GM18520 (cell line): ENCODE data around the gene TWNK.
"Not testable (repeated sequence)": the region's sequence is repeated elsewhere in the genome, so short reads cannot be mapped to it uniquely, and the experiment has no call there.

ENCODE experiments used
- ATAC-seq: cut with Tn5 transposase; IDR thresholded peaks from one replicate; pipeline ENCODE4 v1.9.1; 2021; ENCODE audit not compliant: unreplicated experiment

TWNK gene

DNA sequence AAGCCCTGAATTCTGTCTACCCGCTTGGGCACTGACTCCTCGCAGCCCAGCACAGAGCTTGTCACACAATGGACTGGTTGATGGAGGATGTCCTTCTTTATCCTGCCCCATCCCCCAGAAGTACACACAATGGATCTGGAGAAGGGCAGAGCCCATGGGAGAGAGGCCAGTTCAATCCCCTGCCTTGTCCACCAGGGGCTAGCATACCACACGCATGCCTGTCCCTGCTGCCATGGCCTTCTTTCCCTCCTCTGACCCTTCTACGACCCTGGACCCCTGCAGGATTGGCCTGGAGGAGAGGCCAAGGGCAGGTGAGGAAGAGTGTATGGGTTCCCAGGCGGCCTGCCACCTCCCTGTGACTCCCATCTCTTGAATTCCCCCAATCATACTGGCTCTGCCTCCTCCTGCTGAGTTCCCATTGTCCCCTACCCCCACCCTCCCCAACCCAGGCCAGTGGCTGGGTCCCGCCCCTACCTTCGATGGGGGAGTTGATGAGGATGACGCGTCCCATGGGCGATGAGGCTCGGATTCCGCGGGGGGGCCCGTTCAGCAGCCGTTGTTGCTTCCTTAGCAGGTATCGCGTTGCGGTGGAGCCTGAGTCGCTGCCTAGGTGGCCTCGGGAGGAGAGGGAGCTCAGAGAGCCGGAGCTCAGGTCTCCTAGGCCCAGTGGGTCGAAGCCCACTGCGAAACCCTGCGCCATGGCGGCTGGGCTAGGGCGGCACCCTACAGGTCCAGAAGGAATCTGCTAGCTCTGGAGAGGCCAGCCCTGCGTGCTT, 42.4 kb downstream of the TWNK start:
- ATAC-seq, result no peak

DNA sequence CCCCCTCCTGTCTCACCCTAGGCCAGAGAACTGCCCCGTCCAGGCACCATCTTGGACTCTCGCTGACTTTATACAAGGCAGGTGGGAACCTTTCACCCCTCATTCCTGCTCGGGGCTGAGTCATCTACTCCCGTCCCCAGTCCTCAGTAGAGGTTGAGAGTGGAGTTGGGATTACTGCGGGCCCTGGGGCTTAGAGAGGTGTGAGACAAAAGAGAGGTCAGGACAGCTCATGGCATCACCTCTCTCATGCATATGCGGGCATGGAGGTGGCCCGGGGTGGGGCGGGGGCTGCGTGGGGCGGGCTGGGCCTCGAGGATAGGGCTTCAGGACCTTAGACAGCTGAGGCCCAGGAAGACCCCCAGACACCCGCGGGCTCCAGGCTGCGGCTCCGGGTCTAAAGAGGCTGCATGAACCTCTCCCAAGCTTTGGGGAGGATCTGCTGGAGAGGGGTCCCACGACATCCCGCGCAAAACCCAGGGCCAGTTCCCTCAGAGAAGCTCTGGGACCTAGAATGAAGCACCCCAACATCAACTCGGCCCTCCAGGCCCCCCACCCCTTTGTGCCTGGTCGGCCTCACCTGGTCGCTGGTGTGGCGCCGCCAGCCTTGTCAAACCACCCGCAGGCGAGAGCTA, 43.3 kb downstream of the TWNK start:
- ATAC-seq, result no peak

- peak; percentile 87 for ATAC-seq
Observed at GRCh38 chr10:101031128-101031795, 43.9 kb downstream of the TWNK start, which contains the start of the genes PDZD7 and SFXN3. TSS of gene PDZD7 (minus strand) at chr10:101031129. CDS start at chr10:101030219, 910 bp downstream. TSS of gene SFXN3 (plus strand) at chr10:101031234. CDS start at chr10:101034695, 3,461 bp downstream.

DNA sequence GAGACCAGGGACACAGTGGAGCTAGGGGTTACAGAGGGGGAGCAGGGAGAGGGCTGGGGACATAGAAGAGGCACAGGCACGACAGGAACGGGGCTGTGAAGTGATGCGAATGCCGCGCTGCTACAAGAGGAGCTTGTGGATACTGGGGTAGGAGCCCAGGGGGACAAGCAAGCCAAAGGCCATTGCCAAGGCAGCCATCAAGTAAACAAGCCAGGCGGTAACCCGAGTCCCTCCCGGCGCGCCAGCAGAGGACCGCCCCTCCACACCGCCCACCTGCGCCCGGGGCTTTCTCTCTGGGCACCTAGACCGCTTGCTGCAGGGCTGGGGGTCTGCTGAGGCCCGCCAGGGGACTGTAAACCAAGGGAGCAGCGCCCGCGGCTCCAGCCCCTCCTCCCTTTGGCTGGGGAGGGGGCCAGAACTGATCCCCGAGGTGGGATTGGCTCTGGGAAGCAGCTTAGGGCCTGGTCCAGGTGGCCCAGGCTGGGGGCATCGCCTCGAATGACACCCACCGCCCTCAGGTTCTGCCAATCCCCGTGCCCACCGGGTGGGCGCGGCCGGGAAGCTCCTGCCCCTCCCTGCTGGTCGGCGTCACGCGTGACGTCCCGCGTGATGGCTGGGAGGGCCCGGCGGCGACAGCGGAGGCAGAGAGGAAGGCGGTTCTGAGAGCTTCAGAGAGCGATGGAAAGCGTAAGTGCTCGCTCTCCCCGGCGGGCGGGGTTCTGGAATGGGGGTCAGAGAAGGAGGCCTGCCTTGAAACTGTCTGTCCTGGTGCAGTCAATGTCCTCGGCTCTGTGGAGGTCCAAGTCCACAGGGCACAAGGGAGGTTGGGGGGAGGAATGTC, 44.7 kb downstream of the TWNK start:
- no peak for ATAC-seq

DNA sequence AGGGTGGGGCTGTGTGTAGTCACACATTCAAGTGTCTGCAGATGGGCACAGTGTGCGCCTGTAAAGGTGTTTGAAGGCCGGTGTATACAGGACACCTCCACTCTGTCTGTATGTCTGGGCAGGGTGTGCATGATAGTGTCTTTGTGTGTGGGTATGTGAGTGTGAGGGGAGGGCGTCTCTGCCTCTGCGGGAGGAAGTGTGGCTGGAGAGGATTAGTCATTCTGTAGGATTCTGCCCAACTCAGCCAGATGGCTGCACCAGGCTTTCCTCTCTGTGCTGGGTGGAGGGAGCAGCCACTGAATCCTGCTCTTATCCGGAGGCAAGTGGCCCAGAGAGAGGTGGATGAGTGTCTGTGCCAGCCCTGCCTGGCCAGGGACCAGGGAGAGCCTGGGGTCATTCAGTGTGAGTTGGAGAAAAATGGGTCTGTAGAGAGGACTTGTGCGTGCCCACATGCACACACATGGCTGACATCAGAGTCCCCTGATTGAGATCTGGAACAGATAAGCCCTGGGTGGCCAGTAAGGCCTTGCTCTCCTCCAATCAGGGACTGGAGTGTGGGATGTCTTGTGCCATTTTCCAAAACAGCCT, 45.4 kb downstream of the TWNK start:
- no peak for ATAC-seq

GRCh38 chr10:101033276-101033675, 45.9 kb downstream of the TWNK start:
- no peak for ATAC-seq

DNA sequence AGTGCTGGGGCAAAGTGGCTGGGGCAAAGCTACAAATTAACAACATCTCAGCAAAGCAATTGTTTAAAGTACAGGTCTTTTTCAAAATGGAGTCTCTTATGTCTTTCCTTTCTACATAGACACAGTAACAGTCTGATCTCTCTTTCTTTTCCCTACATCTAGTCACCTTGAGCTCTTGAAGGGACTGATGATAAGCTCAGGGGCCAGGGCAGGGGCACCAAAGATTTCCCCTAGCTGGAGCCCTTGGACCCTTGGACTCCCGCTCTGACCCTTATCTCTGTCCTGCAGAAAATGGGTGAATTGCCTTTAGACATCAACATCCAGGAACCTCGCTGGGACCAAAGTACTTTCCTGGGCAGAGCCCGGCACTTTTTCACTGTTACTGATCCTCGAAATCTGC, 47.1 kb downstream of the TWNK start:
- ATAC-seq, result not testable (repeated sequence)

- no peak for ATAC-seq
Observed at GRCh38 chr10:101035314-101035713, 48.0 kb downstream of the TWNK start.

GRCh38 chr10:101035916-101036702, 48.8 kb downstream of the TWNK start:
- no peak for ATAC-seq

DNA sequence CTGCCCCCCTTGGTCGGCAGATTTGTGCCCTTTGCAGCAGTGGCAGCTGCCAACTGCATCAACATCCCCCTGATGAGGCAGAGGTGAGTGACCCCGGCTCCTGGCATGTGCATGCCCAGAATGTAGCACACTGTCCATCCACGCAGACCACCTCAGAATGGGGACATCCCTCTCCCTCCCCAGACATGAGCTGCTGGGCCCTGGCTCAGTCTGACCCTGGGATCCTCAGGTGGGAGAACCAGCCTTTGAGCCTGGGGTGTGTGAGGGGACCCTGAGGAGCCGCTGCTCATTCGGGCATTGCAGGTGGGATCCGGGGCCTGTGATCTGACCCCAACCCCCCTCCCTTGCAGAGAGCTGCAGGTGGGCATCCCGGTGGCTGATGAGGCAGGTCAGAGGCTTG, 49.4 kb downstream of the TWNK start:
- no peak for ATAC-seq

GRCh38 chr10:101038484-101038883, 51.1 kb downstream of the TWNK start:
- ATAC-seq, result no peak

GRCh38 chr10:101040061-101040460, 52.7 kb downstream of the TWNK start:
- ATAC-seq, result no peak

- no peak for ATAC-seq
Observed at GRCh38 chr10:101040851-101041250, 53.5 kb downstream of the TWNK start.

- peak; percentile 74 for ATAC-seq
Observed at GRCh38 chr10:101041252-101041761, 54.0 kb downstream of the TWNK start.

GRCh38 chr10:101042118-101042517, 54.8 kb downstream of the TWNK start:
- ATAC-seq, result no peak

- peak; percentile 82 for ATAC-seq
Observed at GRCh38 chr10:101042667-101043362, 55.5 kb downstream of the TWNK start.

GRCh38 chr10:101043363-101043707, 56.0 kb downstream of the TWNK start:
- ATAC-seq, result no peak
